C1 segment of cervical spinal cord (tissue), 14 donors: ENCODE measurements around the gene GLRA2.

ENCODE experiments used
- DNase-seq, 14 donors: peaks; one replicate each; lab custom pipeline; 2025; lab: John Stamatoyannopoulos, UW

The GLRA2 gene

GRCh38 chrX:14697451-14697850 is 168.1 kb downstream of the GLRA2 start:
- no peak for DNase-seq

- no peak for DNase-seq
Measured at GRCh38 chrX:14698790-14699189, 169.5 kb downstream of the GLRA2 start.

GRCh38 chrX:14700982-14701381 is 171.6 kb downstream of the GLRA2 start:
- no peak for DNase-seq

DNA sequence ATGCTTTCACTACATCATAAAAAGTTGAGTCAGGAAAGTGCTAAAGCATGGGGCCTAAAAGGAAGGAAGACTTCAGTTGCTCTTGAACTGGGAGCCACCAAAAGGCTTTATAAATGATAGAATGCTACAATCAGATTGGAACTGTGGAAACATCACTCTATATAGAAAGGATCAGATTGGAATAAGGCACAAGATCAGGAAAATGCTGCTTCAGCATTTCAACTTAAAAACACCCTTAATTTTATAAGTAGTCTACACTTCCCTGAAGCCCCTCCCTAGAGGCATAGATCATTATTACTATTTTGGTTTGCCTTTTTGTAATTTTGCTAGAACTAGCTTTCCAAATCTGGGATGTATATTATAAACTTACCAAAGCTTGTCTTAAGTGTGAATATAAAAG is 172.8 kb downstream of the GLRA2 start:
- no peak for DNase-seq

- DNase-seq = no peak
Measured at GRCh38 chrX:14712096-14712495, 182.8 kb downstream of the GLRA2 start.

DNA sequence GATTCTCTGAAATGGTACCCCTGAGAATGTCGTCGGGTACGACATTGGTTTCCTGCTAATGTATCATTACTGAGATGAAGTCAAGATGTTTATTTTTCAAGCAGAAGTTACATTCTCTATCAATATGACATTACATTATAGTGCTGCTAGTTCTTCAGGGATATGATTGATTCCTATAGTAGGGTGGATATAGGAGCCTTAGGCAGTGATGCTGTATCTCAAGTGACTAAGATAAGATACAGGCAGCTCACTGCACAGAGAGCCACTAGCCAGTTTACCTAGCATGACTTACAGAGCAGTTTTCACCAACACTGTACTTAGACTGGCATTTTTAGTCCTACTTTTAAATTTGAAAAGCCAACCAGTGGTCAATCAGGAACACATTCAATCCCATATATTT is 188.6 kb downstream of the GLRA2 start:
- no peak for DNase-seq

DNA sequence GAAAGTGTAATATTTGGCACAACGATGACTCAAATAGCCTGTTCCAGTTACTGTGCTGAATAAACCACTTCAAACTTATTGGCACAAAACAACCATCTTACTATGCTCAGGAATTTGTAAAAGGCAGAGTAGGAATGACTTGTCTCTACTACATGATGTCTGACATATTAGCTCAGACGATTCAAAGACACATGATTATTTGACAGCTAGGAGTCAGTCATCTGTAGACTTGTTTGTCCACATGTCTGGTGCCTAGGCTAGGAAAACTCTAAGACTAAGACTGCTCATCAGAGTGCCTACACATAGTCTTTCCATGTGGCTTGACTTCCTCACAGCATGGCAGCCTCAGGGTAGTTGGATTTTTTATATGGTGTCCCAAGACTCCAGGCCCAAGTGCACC is 189.1 kb downstream of the GLRA2 start:
- no peak for DNase-seq

DNA sequence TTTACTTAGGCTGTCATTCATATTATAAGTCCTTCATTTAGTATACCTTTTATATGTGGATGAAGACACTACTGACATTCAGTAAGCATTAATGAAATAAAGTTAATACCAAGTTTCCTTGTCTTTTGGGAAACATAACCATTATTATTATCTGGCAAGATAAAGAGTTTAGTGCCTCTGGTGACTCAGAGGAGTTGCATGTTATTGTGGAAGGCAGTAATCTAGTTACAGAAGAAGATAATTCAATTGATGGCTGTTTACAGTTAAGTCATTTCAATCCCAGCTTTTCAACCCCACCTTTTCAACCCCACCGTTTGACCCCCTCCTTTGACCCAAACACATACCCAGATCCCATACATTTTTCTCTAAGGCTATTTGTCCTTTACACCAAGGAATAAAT is 199.7 kb downstream of the GLRA2 start:
- no peak for DNase-seq

GRCh38 chrX:14738643-14739042 is 209.3 kb downstream of the GLRA2 start:
- no peak for DNase-seq

- no peak for DNase-seq
Measured at GRCh38 chrX:14753441-14753840, 224.1 kb downstream of the GLRA2 start.

DNA sequence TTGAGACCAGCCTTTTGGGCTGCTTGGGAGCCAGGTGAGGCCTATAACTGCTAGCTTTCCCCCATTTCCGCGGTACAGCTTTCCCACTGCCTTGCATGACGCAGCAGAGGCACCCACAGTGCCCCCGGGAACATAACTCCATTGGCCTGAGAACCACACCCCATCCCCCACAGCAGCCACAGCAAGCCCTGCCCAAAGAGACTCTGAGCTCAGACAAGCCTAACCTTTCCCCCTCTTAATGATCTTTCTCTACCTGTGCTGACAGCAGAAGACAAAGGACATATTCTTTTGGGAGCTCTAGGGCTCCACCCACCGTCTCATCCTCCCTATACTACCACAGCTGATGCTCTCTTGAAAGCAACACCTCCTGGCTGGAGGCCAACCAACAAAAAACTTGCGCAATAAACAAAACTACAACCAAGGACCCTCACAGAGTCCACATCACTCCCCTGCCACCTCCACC is 228.7 kb downstream of the GLRA2 start:
- DNase-seq = no peak

- DNase-seq = no peak
Measured at GRCh38 chrX:14775416-14775815, 246.1 kb downstream of the GLRA2 start.

DNA sequence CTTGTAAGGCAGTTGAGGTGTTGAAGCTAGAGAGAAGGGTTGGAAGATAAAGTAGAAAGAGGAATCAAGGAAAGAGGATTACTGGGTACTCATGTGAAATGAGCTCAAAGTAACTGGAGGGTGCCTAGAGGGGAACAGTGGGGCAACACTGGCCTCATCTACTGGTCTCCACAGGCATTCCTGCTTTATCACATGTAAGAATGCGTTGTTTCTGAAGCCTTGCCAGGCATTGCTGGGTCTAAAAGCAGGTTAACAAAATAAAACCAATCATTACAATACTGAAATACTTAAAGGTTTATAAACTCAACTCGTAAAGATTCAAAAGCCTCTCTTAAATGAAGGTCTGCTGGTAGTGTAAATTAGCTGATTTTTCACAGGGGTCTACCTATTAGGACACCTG is 247.6 kb downstream of the GLRA2 start:
- DNase-seq = no peak

DNA sequence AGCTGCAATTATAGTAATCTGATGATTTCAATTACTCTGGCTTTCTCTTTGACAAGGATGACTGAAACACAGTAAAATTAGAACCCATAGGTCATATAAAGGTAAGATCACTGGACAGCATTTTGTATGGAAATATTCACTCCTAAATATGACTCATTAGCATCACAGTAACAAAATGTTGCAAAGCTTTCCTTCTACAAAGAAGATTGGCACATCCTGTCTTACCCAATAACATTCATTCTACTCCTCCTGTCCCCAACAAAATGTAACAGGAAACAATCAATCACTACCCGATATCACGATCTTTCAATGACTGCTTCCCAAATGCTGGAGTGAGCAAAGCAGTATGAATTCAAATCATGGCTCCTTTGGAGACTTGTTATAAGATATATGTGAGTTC is 248.2 kb downstream of the GLRA2 start:
- no peak for DNase-seq

GRCh38 chrX:14779580-14779979 is 250.2 kb downstream of the GLRA2 start:
- no peak for DNase-seq
